HG03571 (cell line): ENCODE data around the gene CABLES1.

ENCODE experiments used
- ATAC-seq: cut with Tn5 transposase; IDR thresholded peaks from one replicate; pipeline ENCODE4 v1.9.1; 2021; ENCODE audit not compliant: unreplicated experiment

CABLES1 gene

GRCh38 chr18:23211146-23211545 is 75.9 kb downstream of the CABLES1 start:
- ATAC-seq: no peak

DNA sequence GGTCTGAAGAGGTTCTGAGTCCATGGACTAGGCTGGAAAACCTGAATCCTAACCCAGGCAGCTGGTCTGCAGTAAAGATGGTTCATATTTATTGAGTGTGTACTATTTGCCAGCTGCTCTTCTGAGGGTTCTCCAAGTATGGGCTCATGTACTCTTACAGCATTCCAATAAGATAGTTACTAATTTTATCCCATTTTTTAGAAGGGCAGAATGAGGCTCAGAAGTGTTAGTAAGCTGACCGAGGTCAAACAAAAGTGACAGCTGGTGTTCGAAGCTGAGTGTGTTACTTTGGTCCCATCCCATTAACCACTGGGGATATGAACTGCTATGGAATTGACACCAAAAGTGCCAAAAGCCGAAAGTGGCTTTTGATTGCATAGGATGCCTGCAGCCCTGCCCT is 76.9 kb downstream of the CABLES1 start:
- ATAC-seq: no peak

- no peak for ATAC-seq
Observed at GRCh38 chr18:23213200-23213599, 77.9 kb downstream of the CABLES1 start.

- ATAC-seq: no peak
Observed at GRCh38 chr18:23217781-23218180, 82.5 kb downstream of the CABLES1 start.

- no peak for ATAC-seq
Observed at GRCh38 chr18:23220355-23220754, 85.1 kb downstream of the CABLES1 start.

DNA sequence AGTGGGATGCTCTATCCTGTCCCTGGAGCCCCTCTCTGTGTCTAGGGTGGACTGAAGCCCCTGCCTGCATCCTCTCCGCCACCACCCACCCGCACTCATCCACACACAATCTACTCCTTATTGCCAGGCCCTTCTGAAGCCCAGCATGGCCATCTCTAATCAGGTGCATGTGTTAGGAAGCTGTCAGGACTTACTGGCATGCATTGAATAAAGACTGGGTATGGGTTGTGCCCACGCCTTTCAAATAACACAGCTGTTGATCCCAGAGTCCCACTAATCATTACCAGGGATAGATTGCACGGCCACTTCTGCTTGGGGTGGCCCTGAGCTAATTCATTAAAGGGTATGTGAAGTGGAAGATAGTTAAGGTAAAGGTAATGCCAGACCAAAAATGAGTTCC is 88.4 kb downstream of the CABLES1 start:
- ATAC-seq: no peak

DNA sequence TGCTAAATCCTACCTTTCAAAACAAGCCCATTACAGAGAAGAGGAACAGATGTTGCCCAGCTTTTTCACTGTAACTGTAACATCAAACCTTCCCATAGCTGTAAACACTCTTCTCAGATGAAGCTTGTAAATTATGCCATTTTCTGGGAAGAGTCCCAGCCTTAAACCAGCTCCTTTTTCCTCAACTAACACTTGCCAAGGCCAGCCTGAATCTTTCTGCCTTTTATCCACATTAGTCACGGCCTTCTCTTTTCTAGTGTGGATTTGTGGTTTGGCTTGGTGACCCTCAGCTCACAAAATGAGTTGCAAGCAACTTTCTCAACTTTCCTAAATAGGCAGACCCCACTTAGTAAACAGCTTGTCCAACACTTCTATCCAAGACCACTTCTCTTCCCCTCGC is 90.2 kb downstream of the CABLES1 start:
- ATAC-seq: no peak

DNA sequence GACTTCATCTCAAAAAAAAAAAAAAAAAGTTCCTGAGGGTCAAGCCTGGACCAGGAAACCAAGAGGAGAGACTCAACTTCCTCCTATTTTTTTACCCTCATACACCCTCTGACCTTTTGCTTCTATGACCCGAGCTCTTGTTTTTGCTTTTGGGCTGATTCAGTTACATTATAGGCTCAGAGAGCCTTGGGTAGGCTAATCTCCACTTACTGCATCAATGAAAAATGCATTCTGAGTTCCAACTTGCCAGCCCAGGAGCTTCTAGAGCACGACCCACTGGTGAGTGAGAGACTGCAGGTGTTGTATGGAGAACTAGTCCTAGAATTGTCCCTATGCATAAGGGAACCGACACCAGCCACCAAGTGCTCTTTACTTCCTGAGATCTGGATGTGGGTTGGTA is 91.1 kb downstream of the CABLES1 start:
- no peak for ATAC-seq

DNA sequence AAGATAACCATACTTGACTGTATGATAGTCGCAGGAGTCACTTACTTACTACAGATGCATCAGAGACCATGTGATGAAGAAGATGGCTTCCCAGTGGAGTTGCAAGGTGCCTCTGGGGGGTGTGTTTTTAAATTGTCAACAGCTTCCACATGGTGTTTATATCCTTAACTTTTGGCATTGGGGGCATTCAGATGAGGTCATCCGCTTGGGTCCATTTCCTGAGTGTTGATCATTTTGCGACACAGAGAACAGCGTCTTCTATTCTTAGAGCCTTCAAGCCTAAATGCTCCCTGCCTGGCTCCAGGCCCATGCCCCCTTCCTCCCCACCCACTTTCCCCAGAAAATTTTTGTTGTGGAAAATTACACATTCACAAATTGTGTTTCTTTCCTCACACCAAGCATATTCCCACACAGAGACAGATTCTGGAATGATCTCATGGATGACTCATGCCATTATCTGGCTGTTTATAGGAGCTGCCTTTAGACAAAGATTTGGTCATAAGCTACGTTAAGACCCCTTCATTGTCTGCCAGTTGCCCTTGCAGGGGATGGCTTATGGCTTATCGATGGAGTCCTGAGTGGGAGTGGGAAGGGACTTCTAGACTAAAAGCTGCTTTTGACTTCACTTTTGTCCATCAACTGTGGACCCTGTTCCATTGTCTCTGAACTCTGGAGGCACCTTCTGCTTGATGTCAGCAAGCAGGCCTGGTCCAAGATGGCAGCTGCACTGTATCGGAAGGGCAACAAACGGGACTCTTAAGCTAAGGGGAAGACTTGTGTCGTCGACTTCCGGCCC is 91.8 kb downstream of the CABLES1 start:
- no peak for ATAC-seq

- no peak for ATAC-seq
Observed at GRCh38 chr18:23227726-23228070, 92.4 kb downstream of the CABLES1 start.

DNA sequence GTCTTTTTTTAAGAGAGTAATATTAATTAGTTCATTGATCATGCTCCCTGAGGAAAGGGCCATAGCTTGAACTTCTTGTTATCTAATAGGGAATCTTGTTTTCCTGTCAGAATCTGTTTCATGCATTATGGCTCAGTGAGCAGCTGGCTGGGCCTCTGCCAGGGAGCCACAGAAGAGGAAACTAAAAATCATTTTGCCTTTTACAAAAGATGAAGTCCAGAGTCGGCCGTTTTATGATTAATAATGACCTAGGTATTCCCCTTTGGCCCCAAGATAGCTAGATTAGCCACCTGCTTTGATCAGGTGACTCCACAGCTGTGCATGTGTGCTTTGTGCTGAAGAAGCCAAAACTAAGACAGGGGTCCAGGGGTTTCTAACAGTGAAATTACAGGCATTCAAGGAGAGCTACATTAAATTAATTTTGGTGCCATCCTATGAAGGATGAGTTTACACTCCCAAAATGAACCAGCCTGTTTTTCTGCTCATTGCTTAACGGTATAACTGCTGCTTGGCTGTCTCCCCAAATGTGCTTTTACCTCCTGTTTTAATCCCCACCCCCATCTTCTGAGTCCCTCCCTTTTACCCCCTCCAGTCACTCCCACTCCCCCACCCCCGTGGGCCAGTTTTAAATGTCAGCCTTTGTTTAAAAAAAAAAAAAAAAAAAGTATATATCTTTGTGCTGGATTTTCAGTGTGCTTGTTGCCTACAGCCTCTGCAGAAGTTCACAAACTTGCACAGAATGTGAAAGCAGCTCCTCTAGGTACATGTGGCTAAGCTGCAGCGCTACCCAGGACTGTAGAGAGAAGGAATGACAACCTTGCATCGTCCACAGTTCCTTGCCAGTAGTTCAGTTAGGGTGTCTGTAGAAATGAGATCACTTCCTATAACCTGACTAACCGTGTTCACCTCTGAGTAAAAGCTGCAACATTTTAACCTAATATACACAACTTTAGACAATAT is 93.1 kb downstream of the CABLES1 start:
- ATAC-seq: peak; percentile 25

DNA sequence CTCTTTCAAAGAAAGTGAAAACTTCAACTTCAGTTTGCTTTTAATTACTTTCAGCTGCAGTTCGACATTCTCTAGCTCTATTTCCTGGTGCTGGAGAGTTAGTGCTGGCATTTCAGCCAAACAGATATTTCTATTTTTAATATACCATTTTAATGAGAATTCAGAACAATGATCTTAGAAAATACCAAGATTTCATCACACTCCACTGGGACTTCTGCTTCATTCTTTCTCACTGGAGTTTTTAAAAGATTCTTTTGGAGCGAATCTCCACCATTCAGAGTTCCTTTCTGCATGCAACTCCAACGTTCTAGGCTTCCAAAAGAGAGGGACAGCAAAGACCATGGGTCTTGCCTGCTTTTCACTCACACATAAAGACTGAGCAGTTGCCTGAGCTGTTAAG is 94.2 kb downstream of the CABLES1 start:
- no peak for ATAC-seq

DNA sequence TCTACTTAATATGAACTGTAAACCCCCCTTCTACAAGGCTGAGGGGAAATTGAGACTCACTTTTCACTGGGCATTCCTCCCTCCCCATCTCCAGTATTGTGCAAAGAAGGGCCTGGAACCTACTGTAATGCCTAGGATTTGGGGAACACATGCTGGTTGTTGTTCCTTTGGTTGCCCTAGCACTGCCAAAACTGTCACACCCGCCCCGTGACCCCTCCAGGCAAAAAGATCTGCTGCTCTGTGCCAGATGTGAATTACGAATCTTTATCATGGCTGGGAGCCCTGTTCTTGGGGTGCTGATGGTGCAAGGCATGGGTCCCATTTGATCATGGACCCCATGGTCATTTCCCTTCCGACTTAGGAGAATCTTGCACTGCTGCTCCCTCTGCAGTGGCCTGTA is 95.4 kb downstream of the CABLES1 start:
- ATAC-seq: no peak

GRCh38 chr18:23231340-23232021 is 96.2 kb downstream of the CABLES1 start:
- peak; percentile 91 for ATAC-seq

DNA sequence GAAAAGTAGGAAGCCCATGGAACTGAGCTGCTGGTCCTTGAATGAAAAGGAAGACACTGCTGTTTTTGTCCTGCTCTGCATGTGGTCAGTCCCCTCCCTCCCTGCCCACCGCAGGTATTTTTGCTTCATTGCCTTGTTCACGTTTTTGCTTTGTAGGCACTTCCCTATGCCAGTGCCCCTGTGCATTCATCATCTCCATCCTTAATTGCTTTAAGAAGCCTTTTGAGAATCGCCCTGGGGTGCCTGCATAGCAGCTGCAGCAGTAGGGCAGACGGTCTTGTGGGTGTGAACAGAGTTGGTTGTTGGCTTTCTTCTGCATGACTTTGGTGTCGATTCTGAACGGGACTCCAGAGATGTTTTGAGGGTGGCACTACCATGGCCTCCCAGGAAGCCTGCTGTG is 97.0 kb downstream of the CABLES1 start:
- no peak for ATAC-seq

DNA sequence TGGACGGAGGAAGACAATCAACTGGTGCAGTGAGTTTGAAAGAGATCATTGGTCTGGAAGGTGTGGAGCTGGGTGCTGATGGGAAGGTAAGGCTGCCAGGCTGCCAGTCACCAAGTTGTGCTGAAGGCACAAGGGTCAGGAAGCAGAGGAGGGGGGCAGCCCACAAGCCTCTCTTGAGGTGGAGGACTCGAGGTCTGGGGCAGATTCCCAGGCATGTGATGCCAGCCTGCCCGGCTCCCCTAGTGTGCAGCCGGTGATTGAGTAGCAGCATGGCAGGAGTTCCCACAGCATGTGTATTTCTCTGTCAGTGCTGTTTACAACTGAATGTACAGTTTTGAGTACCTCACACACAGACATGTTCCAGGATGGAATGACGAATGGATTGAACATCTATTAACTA is 99.3 kb downstream of the CABLES1 start:
- ATAC-seq: no peak

DNA sequence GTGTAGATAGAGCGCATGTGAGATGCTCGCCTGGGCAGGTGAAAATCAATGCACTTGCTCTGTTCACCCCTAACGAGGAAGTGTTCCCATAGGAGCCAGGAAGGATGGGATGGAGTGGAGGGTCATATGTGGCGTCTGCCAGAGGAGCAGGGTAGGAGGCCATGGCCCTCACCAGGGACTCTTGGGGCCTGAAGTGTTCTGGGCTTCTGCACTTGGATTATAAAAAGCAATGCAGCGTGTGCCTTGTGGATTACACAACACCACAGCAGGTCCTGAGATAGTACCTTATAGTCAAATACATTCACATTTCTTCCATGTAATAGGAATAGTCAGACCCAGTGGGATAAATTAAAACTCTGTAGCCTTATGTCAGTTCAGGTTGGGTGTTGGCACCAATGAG is 100.1 kb downstream of the CABLES1 start:
- no peak for ATAC-seq

DNA sequence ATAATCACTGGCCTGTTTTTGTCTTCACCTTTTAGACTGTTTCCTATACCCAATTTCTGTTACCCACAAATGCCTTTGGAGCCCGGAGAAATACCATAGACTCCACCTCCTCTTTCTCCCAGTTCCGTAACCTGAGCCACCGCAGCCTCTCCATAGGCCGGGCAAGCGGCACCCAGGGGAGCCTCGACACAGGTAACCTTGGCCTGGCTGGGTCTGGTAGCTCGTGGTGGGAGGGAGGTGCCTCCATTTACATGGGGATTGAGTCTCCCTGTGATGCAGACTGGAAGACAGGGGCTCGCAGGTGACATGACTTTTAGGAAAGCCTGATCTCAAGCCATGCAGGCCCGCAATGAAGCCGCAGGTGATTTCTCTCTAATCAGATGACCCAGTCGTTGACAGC is 100.6 kb downstream of the CABLES1 start:
- no peak for ATAC-seq

GRCh38 chr18:23236876-23237468 is 101.7 kb downstream of the CABLES1 start:
- no peak for ATAC-seq

DNA sequence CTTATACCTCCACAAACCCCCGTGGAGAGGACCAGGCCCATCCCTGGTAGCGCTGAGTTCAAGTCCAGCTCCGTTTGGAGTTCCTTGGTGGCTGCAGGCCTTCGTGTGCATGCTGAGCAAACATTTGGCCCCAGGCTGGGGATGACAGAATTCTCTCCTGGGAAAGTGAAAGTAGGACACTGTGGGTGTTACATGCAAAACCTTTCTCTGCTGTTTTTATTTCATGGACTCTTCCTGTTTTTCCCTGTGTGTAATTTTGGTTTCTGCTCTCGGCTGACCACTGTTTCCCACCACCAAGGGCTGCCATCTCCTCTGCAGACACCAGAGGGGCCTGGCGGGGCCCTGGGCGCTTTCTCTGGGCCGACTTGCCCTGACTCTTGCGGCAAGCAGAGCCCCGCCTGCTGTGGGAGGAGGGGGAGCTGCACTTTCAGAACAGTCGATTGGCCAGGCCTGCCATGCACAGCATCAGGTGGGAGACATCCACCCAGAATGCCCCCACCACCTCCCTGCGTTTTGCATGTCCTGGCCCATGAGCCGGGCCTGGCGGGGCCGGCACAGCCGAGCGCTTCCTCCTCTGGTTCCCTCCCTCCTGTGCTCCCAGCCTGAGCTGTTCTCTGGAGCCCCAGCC is 102.4 kb downstream of the CABLES1 start:
- ATAC-seq: peak; percentile 43

- ATAC-seq: no peak
Observed at GRCh38 chr18:23238152-23238531, 102.9 kb downstream of the CABLES1 start.
